Erythroblast (primary cell): ENCODE results near the gene THSD4.
"Not testable (repeated sequence)": the region's sequence is repeated elsewhere in the genome, so short reads cannot be mapped to it uniquely, and the experiment has no call there.

Source experiments
- DNase-seq, 2 experiments: peaks; one replicate each; lab custom pipeline; 2025; lab: John Stamatoyannopoulos, UW
- GATA1 ChIP-seq: IDR thresholded peaks from 2 replicates; pipeline ENCODE4 v1.6.1; 2011; ENCODE audit warnings: low read depth, mild to moderate bottlenecking, control low read depth, low read length, moderate library complexity
- POLR2A ChIP-seq: IDR thresholded peaks from 2 replicates; pipeline ENCODE4 v1.6.1; 2011; ENCODE audit warnings: mild to moderate bottlenecking, low read length

The THSD4 gene

GRCh38 chr15:71385457-71385856, 270.2 kb downstream of the THSD4 start:
- DNase-seq: no peak
- no peak for TF ChIP-seq GATA1
- no peak for TF ChIP-seq POLR2A

GRCh38 chr15:71386005-71386404, 270.7 kb downstream of the THSD4 start:
- TF ChIP-seq GATA1: no peak
- no peak for DNase-seq

GRCh38 chr15:71386448-71387236, 271.4 kb downstream of the THSD4 start:
- TF ChIP-seq POLR2A (no peak), GATA1 (no peak)
- no peak for DNase-seq

GRCh38 chr15:71387810-71388209, 272.5 kb downstream of the THSD4 start:
- no peak for TF ChIP-seq POLR2A
- no peak for TF ChIP-seq GATA1
- no peak for DNase-seq

- TF ChIP-seq GATA1 (no peak), POLR2A (no peak)
- DNase-seq: no peak
Measured at GRCh38 chr15:71390096-71390495, 274.8 kb downstream of the THSD4 start.

GRCh38 chr15:71391421-71392088, 276.3 kb downstream of the THSD4 start:
- DNase-seq: no peak
- TF ChIP-seq POLR2A (no peak), GATA1 (no peak)

GRCh38 chr15:71392861-71393283, 277.6 kb downstream of the THSD4 start:
- TF ChIP-seq GATA1 (no peak), POLR2A (no peak)
- no peak for DNase-seq

- TF ChIP-seq POLR2A (no peak), GATA1 (no peak)
- DNase-seq: no peak
Measured at GRCh38 chr15:71393383-71393782, 278.1 kb downstream of the THSD4 start.

GRCh38 chr15:71396536-71397125, 281.4 kb downstream of the THSD4 start:
- no peak for DNase-seq
- TF ChIP-seq GATA1: no peak
- no peak for TF ChIP-seq POLR2A

GRCh38 chr15:71397377-71397776, 282.1 kb downstream of the THSD4 start:
- DNase-seq: no peak
- TF ChIP-seq GATA1: no peak
- TF ChIP-seq POLR2A: no peak

- no peak for DNase-seq
Measured at GRCh38 chr15:71400294-71400693, 285.0 kb downstream of the THSD4 start.

GRCh38 chr15:71401728-71402127, 286.5 kb downstream of the THSD4 start:
- not testable (repeated sequence) for DNase-seq

More at GRCh38 chr15:71400294-71400693, 285.0 kb downstream of the THSD4 start:
- TF ChIP-seq POLR2A: no peak
- TF ChIP-seq GATA1: no peak

GRCh38 chr15:71409541-71409940, 294.3 kb downstream of the THSD4 start:
- TF ChIP-seq GATA1 (no peak), POLR2A (no peak)
- no peak for DNase-seq

GRCh38 chr15:71410347-71410746, 295.1 kb downstream of the THSD4 start:
- TF ChIP-seq POLR2A: no peak
- TF ChIP-seq GATA1: no peak
- DNase-seq: no peak
